Colonic mucosa (tissue), 4 donors: ENCODE data around the gene ITIH5. TPM values are rescaled to one million over a fixed set of nuclear protein-coding genes. Genes with fewer than 3 reads are reported as not detected.
"Not testable (repeated sequence)": the region's sequence is repeated elsewhere in the genome, so short reads cannot be mapped to it uniquely, and the experiment has no call there.

Experiments used
- DNase-seq: peaks from one replicate; pipeline ENCODE4 v3.0.0-alpha.2; 2020
- H3K27ac ChIP-seq: fragments of 200-600 bp; one replicate; pipeline ENCODE4 v1.8.0; 2021
- H3K27me3 ChIP-seq: fragments of 200-600 bp; one replicate; pipeline ENCODE4 v1.8.0; 2021
- H3K36me3 ChIP-seq: fragments of 200-600 bp; one replicate; pipeline ENCODE4 v1.8.0; 2021
- H3K4me1 ChIP-seq: fragments of 200-600 bp; one replicate; pipeline ENCODE4 v1.8.0; 2021; ENCODE audit warnings: mild to moderate bottlenecking
- H3K4me3 ChIP-seq: fragments of 200-600 bp; one replicate; pipeline ENCODE4 v1.8.0; 2021
- H3K9ac ChIP-seq, 2 donors: one replicate each; pipeline ENCODE4 v1.7.0; 2013; ENCODE audit warnings: control low read depth in 2 of 2, low read depth in 2 of 2, low read length in 2 of 2
- H3K9me3 ChIP-seq: fragments of 200-600 bp; one replicate; pipeline ENCODE4 v1.8.0; 2021
- intact Hi-C: fragments of 100-400 bp; cut with DNase I; formaldehyde crosslinking; loops from one replicate; pipeline ENCODE4 v1.14.1; 2022
- total RNA-seq, 2 donors: library from RNA; stranded (reverse); fragmentation: NEBNext Ultra II Directional in 1 of 2; extraction: Animal tissue kit (Norgen Biotek cat#: 25700) in 1 of 2; gene quantifications; one replicate each; pipeline ENCODE4 v1.2.1, GENCODE V29; 2021
- TF ChIP-seq, protein P1 (sequence below): fragments of 200-600 bp; IDR thresholded peaks from one replicate; pipeline ENCODE4 v1.8.0; 2022; ENCODE audit warnings: antibody characterized with exemption, mild to moderate bottlenecking
- donor health status: healthy.
- donor health status: DM: no; HTN: no; CAD: no.
- donor health status: DM: no; HTN: no; CAD: no.

The ITIH5 gene
- 10 to 100 TPM in 1 of 2 donors, 1 to 10 TPM in 1; 2.2 to 15.6 TPM for total RNA-seq

DNA sequence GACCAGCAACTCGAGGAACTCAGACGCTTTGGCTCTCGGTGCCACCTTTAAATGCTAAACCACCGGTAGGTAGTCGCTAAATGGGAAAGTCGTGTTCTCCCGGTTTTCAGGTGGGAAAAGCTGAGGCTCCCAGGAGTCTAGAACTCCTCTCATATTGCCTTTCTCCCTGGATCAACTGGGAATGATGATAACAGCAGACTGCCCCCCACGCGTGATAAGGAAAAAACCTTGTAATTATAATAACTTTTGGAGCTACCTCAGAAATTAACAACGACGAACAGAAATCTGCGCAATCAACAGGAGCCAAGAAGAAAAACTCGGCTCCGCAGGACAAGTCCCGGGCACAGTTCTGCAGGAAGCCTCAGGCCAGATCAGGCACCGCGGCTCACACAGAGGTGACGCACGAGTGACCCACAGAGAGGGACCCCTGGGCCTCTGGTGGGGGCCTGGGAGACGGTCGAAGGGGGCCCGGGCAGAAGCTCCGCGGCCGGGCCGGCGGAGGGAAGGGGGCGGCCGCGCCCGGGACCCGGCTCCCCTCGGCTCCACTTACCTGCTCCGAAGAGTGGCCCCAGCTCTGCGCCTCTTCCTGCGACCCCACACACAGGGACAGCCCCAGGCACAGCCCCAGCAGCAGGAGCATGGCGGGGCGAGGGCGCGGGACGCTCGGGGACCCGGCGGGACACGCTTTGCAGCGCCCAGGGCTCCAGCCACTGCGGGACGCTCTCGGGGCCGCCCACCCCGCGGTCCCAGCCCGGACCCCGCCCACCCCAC, at the start of gene ITIH5:
ITIH5 (minus strand) TSS at position 714 of the 771 bp plus-strand sequence; CDS start at position 640, 74 bp downstream.
- peaks cover 11% of the 10 kb centered on the region for H3K27me3 ChIP-seq
- no peak for DNase-seq
- peak within 1 kb of the TSS; percentile 45 for H3K4me3 ChIP-seq
- H3K36me3 ChIP-seq = no peaks in the 10 kb centered on the region
- H3K4me1 ChIP-seq = no peaks in the 10 kb centered on the region
- peak within 1 kb of the TSS; percentile 36 for H3K27ac ChIP-seq
- TF ChIP-seq, protein P1, sequence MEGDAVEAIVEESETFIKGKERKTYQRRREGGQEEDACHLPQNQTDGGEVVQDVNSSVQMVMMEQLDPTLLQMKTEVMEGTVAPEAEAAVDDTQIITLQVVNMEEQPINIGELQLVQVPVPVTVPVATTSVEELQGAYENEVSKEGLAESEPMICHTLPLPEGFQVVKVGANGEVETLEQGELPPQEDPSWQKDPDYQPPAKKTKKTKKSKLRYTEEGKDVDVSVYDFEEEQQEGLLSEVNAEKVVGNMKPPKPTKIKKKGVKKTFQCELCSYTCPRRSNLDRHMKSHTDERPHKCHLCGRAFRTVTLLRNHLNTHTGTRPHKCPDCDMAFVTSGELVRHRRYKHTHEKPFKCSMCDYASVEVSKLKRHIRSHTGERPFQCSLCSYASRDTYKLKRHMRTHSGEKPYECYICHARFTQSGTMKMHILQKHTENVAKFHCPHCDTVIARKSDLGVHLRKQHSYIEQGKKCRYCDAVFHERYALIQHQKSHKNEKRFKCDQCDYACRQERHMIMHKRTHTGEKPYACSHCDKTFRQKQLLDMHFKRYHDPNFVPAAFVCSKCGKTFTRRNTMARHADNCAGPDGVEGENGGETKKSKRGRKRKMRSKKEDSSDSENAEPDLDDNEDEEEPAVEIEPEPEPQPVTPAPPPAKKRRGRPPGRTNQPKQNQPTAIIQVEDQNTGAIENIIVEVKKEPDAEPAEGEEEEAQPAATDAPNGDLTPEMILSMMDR = no peak
- H3K9ac ChIP-seq = peak within 1 kb of the TSS in 1 of 2 donors; percentile 60
- no peaks in the 10 kb centered on the region for H3K9me3 ChIP-seq
- intact Hi-C loops = no loop called here

DNA sequence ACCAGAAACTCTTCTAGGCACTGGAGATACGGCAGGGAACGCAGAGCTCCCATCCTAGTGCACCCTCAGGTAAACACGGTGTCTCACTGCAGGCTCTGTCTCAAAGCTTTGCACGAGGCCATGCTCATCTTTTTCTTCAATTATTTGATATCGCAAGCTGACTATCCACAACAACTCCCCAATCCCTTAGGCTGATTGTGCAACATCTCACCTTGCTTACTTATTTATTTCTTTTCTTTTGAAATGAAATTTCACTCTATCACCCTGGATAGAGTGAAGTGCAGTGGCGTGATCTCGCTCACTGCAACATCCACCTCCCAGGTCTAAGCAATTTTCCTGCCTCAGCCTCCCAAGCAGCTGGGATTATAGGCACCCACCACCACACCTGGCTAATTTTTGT, 48.7 kb upstream of the ITIH5 start:
- TF ChIP-seq, protein P1 = no peak
- Histone ChIP-seq H3K9me3 (no peaks in the 10 kb centered on the region), H3K9ac (no peak overlapping the region), H3K4me1 (no peaks in the 10 kb centered on the region), H3K27ac (no peak overlapping the region), H3K4me3 (no peak overlapping the region), H3K27me3 (no peaks in the 10 kb centered on the region), H3K36me3 (no peaks in the 10 kb centered on the region)
- intact Hi-C loops = no loop called here
- DNase-seq = no peak

DNA sequence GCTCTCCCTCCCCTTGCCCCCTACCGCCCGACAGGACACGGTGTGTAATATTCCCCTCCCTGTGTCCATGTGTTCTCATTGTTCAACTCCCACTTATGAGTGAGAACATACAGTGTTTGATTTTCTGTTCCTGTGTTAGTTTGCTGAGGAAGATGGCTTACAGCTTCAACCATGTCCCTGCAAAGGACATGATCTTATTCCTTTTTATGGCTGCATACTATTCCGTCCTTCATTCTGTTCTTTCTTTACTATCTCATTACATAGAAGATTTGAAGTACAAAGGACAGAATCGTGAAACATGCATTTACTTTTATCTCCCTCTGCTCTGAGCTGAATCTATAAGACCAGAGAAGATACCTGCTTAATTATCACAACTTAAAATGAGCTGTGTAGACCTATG, 44.3 kb upstream of the ITIH5 start:
- H3K27ac ChIP-seq, DNase-seq, intact Hi-C loops, H3K36me3 ChIP-seq, H3K4me1 ChIP-seq, H3K9me3 ChIP-seq, H3K27me3 ChIP-seq, H3K4me3 ChIP-seq, H3K9ac ChIP-seq: not testable (repeated sequence)

DNA sequence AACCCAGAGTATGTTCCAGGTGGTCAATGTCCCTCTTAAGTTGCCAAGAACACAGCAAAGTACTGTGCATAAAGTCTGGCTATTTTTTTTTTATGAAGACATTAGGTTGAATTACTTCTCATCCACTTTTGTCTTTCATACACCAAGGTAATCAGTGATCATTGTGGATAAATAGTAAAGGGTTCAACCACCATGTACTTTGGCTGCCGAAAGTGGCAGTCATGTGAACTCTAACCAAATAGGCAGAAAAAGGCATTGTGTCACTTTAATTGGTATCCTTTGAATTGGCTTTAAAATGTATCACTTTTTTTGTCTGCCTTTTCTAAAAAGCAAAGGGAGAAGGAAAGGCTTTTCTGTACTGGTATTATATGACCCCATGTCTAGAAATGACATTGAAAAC, 43.7 kb upstream of the ITIH5 start:
- no peak overlapping the region for H3K9ac ChIP-seq
- H3K27me3 ChIP-seq = no peaks in the 10 kb centered on the region
- no peaks in the 10 kb centered on the region for H3K36me3 ChIP-seq
- H3K9me3 ChIP-seq = no peaks in the 10 kb centered on the region
- no peak overlapping the region for H3K27ac ChIP-seq
- TF ChIP-seq, protein P1 = no peak
- no peak for DNase-seq
- H3K4me3 ChIP-seq = no peak overlapping the region
- intact Hi-C loops = no loop called here
- H3K4me1 ChIP-seq = no peaks in the 10 kb centered on the region

DNA sequence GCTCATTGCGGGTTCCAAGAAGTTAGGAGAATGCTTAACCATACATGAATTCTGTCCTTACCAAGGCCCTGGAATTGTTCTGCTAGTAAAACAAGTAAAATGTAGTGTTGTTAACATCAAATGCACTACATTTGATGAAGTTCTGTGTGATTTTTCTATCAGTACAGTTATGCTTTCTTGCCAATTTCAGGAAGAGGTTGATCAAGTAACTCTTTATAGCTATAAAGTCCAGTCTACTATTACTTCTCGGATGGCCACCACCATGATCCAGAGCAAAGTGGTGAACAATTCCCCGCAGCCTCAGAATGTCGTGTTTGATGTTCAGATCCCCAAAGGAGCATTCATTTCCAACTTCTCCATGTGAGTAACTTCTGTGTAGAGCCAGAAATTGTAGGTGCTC, 42.1 kb upstream of the ITIH5 start:
- H3K27me3 ChIP-seq = no peaks in the 10 kb centered on the region
- DNase-seq = no peak

More for the DNA sequence above, 42.1 kb upstream of the ITIH5 start:
- TF ChIP-seq, protein P1 = no peak
- H3K9ac ChIP-seq = no peak overlapping the region
- no peak overlapping the region for H3K27ac ChIP-seq
- H3K4me3 ChIP-seq = no peak overlapping the region
- no peaks in the 10 kb centered on the region for H3K4me1 ChIP-seq
- H3K36me3 ChIP-seq = no peaks in the 10 kb centered on the region
- intact Hi-C loops = no loop called here
- H3K9me3 ChIP-seq = no peaks in the 10 kb centered on the region
